ENCODE results near the gene DNAJC5.

Gene DNAJC5

DNA sequence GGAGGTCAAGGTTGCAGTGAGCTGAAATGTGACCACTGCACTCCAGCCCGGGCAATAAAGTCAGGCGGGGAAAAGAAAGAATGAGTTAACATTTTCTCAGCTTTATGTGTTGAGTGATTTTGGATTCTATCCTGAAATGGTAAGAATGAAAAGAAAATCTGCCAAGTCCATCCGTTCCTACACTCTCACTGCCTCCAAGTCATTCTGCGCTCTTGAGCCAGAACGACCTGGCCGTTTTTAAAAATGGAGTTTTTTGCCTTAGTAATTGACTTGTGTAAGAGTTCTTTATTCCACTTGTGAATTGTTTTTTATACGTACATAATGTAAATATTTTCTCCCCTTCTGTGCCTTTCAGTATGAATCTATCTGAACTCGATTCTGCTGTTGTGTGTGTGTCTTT lies 28.7 kb downstream of the DNAJC5 start:
- no peak overlapping the region for H3K4me3 ChIP-seq (replicated peaks; ENCODE audit: insufficient read depth, low read length)
- H3K27me3 ChIP-seq (ENCODE audit: insufficient read depth, poor library complexity, severe bottlenecking), result no peaks in the 10 kb centered on the region
- DNase-seq (ENCODE audit: low read depth in 1 of 2, low spot score in 1 of 2), result no peak
- H3K27ac ChIP-seq (replicated peaks), result no peak overlapping the region; the same call in 1 of the 2 replicates
- no peak for TF ChIP-seq POLR2AphosphoS5 (IDR thresholded peaks at IDR 0.05; ENCODE audit: low read depth)
- TF ChIP-seq, protein P1, sequence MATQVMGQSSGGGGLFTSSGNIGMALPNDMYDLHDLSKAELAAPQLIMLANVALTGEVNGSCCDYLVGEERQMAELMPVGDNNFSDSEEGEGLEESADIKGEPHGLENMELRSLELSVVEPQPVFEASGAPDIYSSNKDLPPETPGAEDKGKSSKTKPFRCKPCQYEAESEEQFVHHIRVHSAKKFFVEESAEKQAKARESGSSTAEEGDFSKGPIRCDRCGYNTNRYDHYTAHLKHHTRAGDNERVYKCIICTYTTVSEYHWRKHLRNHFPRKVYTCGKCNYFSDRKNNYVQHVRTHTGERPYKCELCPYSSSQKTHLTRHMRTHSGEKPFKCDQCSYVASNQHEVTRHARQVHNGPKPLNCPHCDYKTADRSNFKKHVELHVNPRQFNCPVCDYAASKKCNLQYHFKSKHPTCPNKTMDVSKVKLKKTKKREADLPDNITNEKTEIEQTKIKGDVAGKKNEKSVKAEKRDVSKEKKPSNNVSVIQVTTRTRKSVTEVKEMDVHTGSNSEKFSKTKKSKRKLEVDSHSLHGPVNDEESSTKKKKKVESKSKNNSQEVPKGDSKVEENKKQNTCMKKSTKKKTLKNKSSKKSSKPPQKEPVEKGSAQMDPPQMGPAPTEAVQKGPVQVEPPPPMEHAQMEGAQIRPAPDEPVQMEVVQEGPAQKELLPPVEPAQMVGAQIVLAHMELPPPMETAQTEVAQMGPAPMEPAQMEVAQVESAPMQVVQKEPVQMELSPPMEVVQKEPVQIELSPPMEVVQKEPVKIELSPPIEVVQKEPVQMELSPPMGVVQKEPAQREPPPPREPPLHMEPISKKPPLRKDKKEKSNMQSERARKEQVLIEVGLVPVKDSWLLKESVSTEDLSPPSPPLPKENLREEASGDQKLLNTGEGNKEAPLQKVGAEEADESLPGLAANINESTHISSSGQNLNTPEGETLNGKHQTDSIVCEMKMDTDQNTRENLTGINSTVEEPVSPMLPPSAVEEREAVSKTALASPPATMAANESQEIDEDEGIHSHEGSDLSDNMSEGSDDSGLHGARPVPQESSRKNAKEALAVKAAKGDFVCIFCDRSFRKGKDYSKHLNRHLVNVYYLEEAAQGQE (IDR thresholded peaks at IDR 0.05; ENCODE audit: insufficient replicate concordance, low read depth), result no peak
- no peak for TF ChIP-seq GABPA (IDR thresholded peaks at IDR 0.05; ENCODE audit: low read depth)
- no peak for TF ChIP-seq SPI1 (IDR thresholded peaks at IDR 0.05; ENCODE audit: borderline replicate concordance, low read depth)
- TF ChIP-seq, protein P2, sequence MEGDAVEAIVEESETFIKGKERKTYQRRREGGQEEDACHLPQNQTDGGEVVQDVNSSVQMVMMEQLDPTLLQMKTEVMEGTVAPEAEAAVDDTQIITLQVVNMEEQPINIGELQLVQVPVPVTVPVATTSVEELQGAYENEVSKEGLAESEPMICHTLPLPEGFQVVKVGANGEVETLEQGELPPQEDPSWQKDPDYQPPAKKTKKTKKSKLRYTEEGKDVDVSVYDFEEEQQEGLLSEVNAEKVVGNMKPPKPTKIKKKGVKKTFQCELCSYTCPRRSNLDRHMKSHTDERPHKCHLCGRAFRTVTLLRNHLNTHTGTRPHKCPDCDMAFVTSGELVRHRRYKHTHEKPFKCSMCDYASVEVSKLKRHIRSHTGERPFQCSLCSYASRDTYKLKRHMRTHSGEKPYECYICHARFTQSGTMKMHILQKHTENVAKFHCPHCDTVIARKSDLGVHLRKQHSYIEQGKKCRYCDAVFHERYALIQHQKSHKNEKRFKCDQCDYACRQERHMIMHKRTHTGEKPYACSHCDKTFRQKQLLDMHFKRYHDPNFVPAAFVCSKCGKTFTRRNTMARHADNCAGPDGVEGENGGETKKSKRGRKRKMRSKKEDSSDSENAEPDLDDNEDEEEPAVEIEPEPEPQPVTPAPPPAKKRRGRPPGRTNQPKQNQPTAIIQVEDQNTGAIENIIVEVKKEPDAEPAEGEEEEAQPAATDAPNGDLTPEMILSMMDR (IDR thresholded peaks at IDR 0.05; ENCODE audit: insufficient read depth, low read length), result no peak

DNA sequence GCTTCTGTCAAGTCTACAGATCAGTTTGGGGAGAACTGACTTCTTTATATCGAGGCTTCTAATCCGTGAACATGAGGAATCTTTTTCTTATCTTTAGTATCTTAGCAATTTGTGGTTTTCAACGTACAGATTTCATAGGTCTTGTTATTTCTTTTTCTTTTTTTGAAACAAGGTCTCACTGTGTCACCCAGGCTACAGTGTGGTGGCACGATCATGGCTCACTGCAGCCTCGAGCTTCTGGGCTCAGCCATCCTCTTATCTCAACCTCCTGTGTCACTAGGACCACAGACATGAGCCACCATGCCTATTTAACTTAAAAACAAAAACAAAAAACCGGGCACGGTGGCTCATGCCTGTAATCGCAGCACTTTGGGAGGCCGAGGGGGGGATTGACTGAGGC lies 29.3 kb downstream of the DNAJC5 start:
- Histone ChIP-seq H3K27me3 (ENCODE audit: insufficient read depth, poor library complexity, severe bottlenecking) (no peaks in the 10 kb centered on the region), H3K27ac (replicated peaks) (no peak overlapping the region; the same call in 1 of the 2 replicates), H3K4me3 (replicated peaks; ENCODE audit: insufficient read depth, low read length) (no peak overlapping the region)
- TF ChIP-seq SPI1 (IDR thresholded peaks at IDR 0.05; ENCODE audit: borderline replicate concordance, low read depth) (no peak), GABPA (IDR thresholded peaks at IDR 0.05; ENCODE audit: low read depth) (no peak), POLR2AphosphoS5 (IDR thresholded peaks at IDR 0.05; ENCODE audit: low read depth) (no peak)
- TF ChIP-seq, protein P1 (IDR thresholded peaks at IDR 0.05; ENCODE audit: insufficient replicate concordance, low read depth), result no peak
- TF ChIP-seq, protein P2 (IDR thresholded peaks at IDR 0.05; ENCODE audit: insufficient read depth, low read length), result no peak
- no peak for DNase-seq (ENCODE audit: low read depth in 1 of 2, low spot score in 1 of 2)

DNA sequence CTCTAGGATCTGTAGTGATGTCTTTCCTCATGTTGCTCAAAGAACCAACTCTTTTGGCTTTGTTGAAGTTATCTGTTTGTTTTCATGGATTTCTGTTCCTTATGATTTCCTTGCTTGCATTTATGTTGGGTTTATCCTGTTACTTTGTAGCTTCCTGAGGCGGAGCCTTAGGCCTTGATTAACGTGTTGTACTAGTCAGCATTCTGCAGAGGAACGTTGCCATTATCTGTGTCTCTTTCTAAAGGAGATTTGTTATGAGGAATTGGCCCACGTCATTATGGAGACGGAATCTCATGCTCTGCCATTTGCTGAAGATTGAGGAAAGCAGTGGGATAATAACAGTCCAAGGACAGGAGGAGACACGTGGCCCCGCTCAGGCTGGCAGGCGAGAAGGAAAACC lies 31.4 kb downstream of the DNAJC5 start:
- TF ChIP-seq, protein P2 (IDR thresholded peaks at IDR 0.05; ENCODE audit: insufficient read depth, low read length), result no peak
- no peak for TF ChIP-seq SPI1 (IDR thresholded peaks at IDR 0.05; ENCODE audit: borderline replicate concordance, low read depth)
- TF ChIP-seq, protein P1 (IDR thresholded peaks at IDR 0.05; ENCODE audit: insufficient replicate concordance, low read depth), result no peak
- no peak for TF ChIP-seq POLR2AphosphoS5 (IDR thresholded peaks at IDR 0.05; ENCODE audit: low read depth)
- no peak for TF ChIP-seq GABPA (IDR thresholded peaks at IDR 0.05; ENCODE audit: low read depth)
- H3K27me3 ChIP-seq (ENCODE audit: insufficient read depth, poor library complexity, severe bottlenecking), result no peaks in the 10 kb centered on the region
- H3K4me3 ChIP-seq (replicated peaks; ENCODE audit: insufficient read depth, low read length), result no peak overlapping the region
- no peak overlapping the region for H3K27ac ChIP-seq (replicated peaks)
- no peak for DNase-seq (ENCODE audit: low read depth in 1 of 2, low spot score in 1 of 2)
